ENCODE measurements around the gene TARS1. TPM values are rescaled to one million over a fixed set of nuclear protein-coding genes. Genes with fewer than 3 reads are reported as not detected.

The TARS1 gene
- total and polyA plus RNA-seq, 10 of the 15 experiments (the other 5 are each of a cell fraction or from before 2014, with no cell fraction given) = 163 to 350 (median 228) TPM

GRCh38 chr5:33474931-33475499, 34.2 kb downstream of the TARS1 start:
- peaks cover 9% of the 10 kb centered on the region; the same call in 2 of the 3 replicates for H3K9me3 ChIP-seq (replicated peaks; ENCODE audit: control insufficient read depth, insufficient read depth, low read length)
- H3K27me3 ChIP-seq (replicated peaks in 1 of 2; ENCODE audit: control insufficient read depth in 2 of 2, insufficient read depth in 2 of 2, low read length in 1 of 2) = no peaks in the 10 kb centered on the region
- 99% methylated on average over 3 of the region's 3 CpGs for WGBS (ENCODE audit: insufficient coverage, insufficient replicate concordance, low lambda C conversion rate, missing lambda C conversion rate)
- H2AFZ ChIP-seq (ENCODE audit: control insufficient read depth, low read depth, low read length) = no peak overlapping the region
- no peak overlapping the region for H3K4me3 ChIP-seq
- ChIA-PET POLR2A (no interaction called here), RAD21 (ENCODE audit: unreplicated experiment) (interaction anchor here (1.3 kb wide), 1 partner anchor 460 kb away, joined by 5 read pairs; no protein-coding TSS in a partner anchor), SMC1A (ENCODE audit: uncharacterized antibody, unreplicated experiment) (interaction anchor here (1.3 kb wide), 1 partner anchor 495 kb away, joined by 4 read pairs; no protein-coding TSS in a partner anchor), CTCF (no interaction called here)
- no peaks in the 10 kb centered on the region for H3K4me1 ChIP-seq (ENCODE audit: control insufficient read depth, insufficient read depth, low read length)
- no TSS peak for BruUV-seq (replicated peaks)
- H4K20me1 ChIP-seq (ENCODE audit: control insufficient read depth, insufficient read depth) = no peaks in the 10 kb centered on the region
- H3K27ac ChIP-seq (ENCODE audit: control insufficient read depth, insufficient read depth) = no peak overlapping the region
- intact Hi-C loops (cut with micrococcal nuclease; ENCODE audit: unreplicated experiment) (no loop called here), in situ Hi-C loops (cut with MboI) (no loop called here)
- peaks cover 3 to 40% of the 10 kb centered on the region in 2 experiments for H3K36me3 ChIP-seq (ENCODE audit: control insufficient read depth in 2 of 2, insufficient read depth in 2 of 2, low read length in 1 of 2)
- TF ChIP-seq YBX1 (IDR thresholded peaks at IDR 0.05) (no peak), ETV6 (conservative IDR thresholded peaks at IDR 0.05 in 1 of 2, IDR thresholded peaks at IDR 0.05 in 1 of 2; ENCODE audit: borderline replicate concordance in 1 of 2, low read depth in 1 of 2) (no peak), NFYB (IDR thresholded peaks at IDR 0.05; ENCODE audit: insufficient read depth, low read depth, low read length) (no peak), ZNF207 (IDR thresholded peaks at IDR 0.05; ENCODE audit: borderline replicate concordance) (no peak), MLLT1 (IDR thresholded peaks at IDR 0.05) (no peak), TARDBP (IDR thresholded peaks at IDR 0.05; ENCODE audit: borderline replicate concordance) (no peak), TBL1XR1 (IDR thresholded peaks at IDR 0.05; ENCODE audit: low read depth, low read length) (no peak), NKRF (conservative IDR thresholded peaks at IDR 0.05) (no peak), CREM (IDR thresholded peaks at IDR 0.05; ENCODE audit: low read depth) (no peak), ESRRA (IDR thresholded peaks at IDR 0.05; ENCODE audit: low read length) (no peak), ASH2L (IDR thresholded peaks at IDR 0.05; ENCODE audit: borderline replicate concordance, low read depth) (no peak), POLR2A (IDR thresholded peaks at IDR 0.05; ENCODE audit: low read depth, low read length) (no peak)
- no peak overlapping the region for H3K4me2 ChIP-seq (ENCODE audit: control insufficient read depth, insufficient read depth)
- ATAC-seq = no peak
- no peaks in the 10 kb centered on the region for H3K79me2 ChIP-seq (ENCODE audit: control insufficient read depth, insufficient read depth, low read length)
- H3K9ac ChIP-seq (ENCODE audit: control insufficient read depth, insufficient read depth, low read length) = no peak overlapping the region
- no peak for FAIRE-seq
- no peak for DNase-seq (ENCODE audit: low read depth, low spot score)
